HG02759 (cell line): ENCODE results near the gene EP300.
"Not testable (repeated sequence)": the region's sequence is repeated elsewhere in the genome, so short reads cannot be mapped to it uniquely, and the experiment has no call there.

ENCODE experiments used
- ATAC-seq: cut with Tn5 transposase; IDR thresholded peaks from one replicate; pipeline ENCODE4 v1.9.1; 2021; ENCODE audit warnings: mild to moderate bottlenecking, moderate library complexity; ENCODE audit not compliant: unreplicated experiment

The EP300 gene

GRCh38 chr22:41092023-41092817 lies at the start of gene EP300:
TSS of gene EP300 (plus strand) at chr22:41092592. CDS start at chr22:41093005, 413 bp downstream.
- ATAC-seq = peak; percentile 45

- ATAC-seq = no peak
These were observed 48.7 kb upstream of the EP300 start for GRCh38 chr22:41043722-41044121.

GRCh38 chr22:41045575-41045974 lies 46.8 kb upstream of the EP300 start:
- ATAC-seq = not testable (repeated sequence)

- ATAC-seq = no peak
These were observed 44.6 kb upstream of the EP300 start for GRCh38 chr22:41047801-41048211.

- ATAC-seq = not testable (repeated sequence)
These were observed 44.0 kb upstream of the EP300 start for GRCh38 chr22:41048345-41048744.

- ATAC-seq = no peak
These were observed 43.3 kb upstream of the EP300 start for GRCh38 chr22:41048791-41049717.

DNA sequence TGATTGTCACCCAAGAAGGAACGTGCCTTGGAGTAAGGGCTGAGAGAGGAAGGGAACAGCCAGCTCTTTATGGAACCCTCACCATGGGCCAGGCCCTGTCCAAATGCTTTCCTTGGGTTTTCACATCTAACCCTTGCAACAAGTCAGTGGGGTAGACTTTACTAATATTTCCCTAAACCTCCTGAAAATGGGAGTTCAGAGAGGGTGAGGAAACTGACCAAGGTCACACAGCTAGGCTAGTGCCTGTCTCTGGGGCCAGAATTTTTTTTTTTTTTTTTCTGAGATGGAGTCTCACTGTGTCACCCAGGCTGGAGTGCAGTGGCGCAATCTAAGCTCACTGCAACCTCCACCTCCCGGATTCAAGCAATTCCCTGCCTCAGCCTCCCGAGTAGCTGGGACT lies 42.6 kb upstream of the EP300 start:
- not testable (repeated sequence) for ATAC-seq

GRCh38 chr22:41050883-41051282 lies 41.5 kb upstream of the EP300 start:
- no peak for ATAC-seq

DNA sequence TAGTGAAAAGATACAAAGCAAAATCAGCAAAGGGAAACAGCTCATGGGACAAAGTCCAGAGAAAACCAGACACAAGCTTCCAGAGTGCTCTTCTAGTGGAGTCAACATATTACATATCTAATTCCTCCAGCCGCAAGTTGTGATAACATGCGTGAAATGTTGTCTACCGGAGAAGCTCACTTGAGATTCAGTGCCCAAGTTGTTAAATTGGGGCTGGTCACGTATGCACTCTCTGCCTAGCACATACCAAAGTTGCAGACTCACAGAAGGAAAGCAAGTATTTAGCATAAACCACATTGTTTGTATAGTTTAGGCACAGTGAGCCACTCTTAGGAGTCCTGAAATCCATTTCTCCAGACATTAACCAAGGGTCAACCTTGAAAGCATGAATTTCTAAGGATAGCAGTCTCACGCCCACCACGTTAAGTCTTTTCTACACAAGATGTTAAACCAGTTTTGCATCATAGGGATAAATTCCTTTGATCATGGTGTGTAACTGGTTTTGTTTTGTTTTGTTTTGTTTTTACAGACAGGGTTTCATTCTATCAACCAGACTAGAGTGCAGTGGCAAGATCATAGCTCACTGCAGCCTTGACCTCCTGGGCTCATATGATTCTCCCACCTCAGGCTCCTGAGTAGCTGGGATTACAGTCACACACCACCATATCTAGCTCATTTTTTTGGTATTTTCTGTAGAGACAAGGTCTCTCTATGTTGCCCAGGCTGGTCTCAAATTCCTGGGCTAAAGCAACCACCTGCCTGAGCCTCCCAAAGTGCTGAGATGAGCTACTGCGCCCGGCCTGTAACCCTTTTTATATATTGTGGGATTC lies 39.5 kb upstream of the EP300 start:
- ATAC-seq = no peak

- no peak for ATAC-seq
These were observed 35.3 kb upstream of the EP300 start for GRCh38 chr22:41057076-41057475.

- ATAC-seq = no peak
These were observed 30.2 kb upstream of the EP300 start for GRCh38 chr22:41062146-41062545.

DNA sequence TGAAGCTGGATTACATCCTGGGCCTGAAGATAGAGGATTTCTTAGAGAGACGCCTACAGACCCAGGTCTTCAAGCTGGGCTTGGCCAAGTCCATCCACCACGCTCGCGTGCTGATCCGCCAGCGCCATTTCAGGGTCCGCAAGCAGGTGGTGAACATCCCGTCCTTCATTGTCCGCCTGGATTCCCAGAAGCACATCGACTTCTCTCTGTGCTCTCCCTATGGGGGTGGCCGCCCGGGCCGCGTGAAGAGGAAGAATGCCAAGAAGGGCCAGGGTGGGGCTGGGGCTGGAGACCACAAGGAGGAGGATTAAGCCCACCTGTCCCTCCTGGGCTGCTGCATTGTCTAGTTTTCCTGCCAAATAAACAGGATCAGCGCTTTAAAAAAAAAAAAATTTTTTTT lies 28.1 kb upstream of the EP300 start:
- not testable (repeated sequence) for ATAC-seq

DNA sequence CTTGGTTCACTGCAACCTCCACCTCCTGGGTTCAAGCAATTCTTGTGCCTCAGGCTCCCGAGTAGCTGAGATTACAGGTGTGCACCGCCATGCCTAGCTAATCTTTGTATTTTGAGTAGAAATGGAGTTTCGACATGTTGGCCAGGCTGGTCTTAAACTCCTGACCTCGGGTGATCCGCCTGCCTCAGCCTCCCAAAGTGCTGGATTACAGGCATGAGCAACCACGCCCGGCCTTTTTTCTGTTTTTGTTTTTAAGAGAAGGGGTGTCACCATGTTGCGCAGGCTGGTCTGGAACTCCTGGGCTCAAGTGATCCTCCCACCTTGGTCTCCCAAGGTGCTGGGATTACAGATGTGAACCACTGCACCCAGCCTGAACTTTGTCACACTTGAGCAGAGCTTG lies 26.1 kb upstream of the EP300 start:
- not testable (repeated sequence) for ATAC-seq

GRCh38 chr22:41067968-41068367 lies 24.4 kb upstream of the EP300 start:
- not testable (repeated sequence) for ATAC-seq

DNA sequence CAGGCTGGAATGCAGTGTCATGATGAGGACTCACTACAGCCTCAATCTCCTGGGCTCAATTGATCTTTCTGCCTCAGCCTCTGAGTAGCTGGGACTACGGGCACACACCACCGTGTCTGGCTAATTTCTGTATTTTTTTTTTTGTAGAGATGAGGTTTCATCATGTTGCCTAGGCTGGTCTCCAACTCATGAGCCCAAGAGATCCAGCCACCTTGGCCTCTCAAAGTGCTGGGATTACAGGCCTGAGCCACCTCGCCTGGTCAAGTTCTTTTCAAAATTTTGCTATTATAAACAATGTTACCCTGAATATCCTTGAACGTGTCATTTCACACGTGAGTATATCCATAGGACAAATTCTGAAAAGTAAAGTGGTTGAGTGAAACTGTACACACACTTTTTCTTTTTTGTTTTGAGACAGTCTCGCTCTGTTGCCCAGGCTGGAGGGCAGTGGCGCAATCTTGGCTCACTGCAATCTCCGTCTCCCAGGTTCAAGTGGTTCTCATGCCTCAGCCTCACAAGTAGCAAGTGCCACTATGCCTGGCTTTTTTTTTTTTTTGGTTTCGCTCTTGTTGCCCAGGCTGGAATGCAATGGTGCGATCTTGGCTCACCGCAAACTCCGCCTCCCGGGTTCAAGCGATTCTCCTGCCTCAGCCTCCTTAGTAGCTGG lies 21.6 kb upstream of the EP300 start:
- ATAC-seq = no peak

DNA sequence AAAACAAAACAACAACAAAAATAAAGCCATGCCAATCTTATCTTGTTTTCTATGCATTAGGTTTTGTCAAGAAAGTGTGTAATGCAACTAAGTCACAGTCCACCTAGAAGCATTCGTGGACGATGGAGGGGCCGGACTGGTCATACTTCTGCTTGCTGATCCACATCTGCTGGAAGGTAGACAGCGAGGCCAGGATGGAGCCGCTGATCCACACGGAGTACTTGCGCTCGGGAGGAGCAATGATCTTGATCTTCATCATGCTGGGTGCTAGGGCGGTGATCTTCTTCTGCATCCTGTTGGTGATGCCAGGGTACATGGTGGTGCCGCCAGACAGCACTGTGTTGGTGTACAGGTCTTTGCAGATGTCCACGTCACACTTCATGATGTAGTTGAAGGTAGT lies 18.3 kb upstream of the EP300 start:
- no peak for ATAC-seq

GRCh38 chr22:41074466-41074865 lies 17.9 kb upstream of the EP300 start:
- ATAC-seq = no peak

- ATAC-seq = no peak
These were observed 17.3 kb upstream of the EP300 start for GRCh38 chr22:41074941-41075710.

DNA sequence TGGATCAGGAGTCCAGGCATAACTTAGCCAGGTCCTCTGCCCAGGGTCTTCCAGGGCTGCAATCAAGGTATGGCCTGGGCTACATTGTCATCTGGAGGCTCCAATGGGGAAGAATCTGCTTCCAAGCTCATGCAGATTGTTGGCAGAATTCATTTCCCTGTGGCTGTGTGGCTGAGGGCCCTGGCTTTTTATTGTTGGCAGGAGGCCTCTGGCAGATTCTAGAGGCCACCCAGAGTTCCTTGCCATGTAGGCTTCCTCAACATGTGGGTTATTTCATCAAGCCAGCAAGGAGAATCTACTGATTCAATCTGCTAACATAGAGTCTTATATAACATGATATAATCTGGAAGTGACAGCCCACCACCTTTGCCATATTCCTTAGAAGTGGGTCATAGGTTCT lies 16.4 kb upstream of the EP300 start:
- ATAC-seq = no peak

GRCh38 chr22:41076857-41077256 lies 15.5 kb upstream of the EP300 start:
- no peak for ATAC-seq
